GM19468 (cell line): ENCODE data around the gene MRPS33.
"Not testable (repeated sequence)": the region's sequence is repeated elsewhere in the genome, so short reads cannot be mapped to it uniquely, and the experiment has no call there.

ENCODE experiments used
- ATAC-seq: cut with Tn5 transposase; IDR thresholded peaks from one replicate; pipeline ENCODE4 v1.9.1; 2021; ENCODE audit warnings: mild to moderate bottlenecking, moderate library complexity, moderate number of reproducible peaks; ENCODE audit not compliant: unreplicated experiment; ENCODE audit errors: extremely low read depth

MRPS33 gene

DNA sequence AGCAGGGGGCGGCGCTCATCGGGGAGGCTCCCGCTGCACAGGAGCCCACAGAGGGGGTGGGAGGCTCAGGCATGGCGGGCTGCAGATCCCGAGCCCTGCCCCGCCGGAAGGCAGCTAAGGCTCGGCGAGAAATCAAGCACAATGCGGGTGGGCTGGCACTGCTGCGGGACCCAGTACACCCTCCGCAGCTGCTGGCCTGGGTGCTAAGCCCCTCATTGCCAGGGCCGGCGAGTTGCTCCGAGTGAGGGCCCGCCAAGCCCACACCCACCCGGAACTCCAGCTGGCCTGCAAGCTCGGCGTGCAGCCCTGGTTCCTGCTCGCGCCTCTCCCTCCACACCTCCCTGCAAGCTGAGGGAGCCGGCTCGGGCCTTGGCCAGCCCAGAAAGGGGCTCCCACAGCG, 57.8 kb downstream of the MRPS33 start:
- not testable (repeated sequence) for ATAC-seq
